PC-3 (cell line): ENCODE measurements around the gene SORL1. TPM values are rescaled to one million over a fixed set of nuclear protein-coding genes. Genes with fewer than 3 reads are reported as not detected.

ENCODE experiments used
- ATAC-seq: fragments of 200-7000 bp; cut with Tn5 transposase; 2 replicates; pipeline ENCODE4 v1.9.1; 2020; ENCODE audit warnings: mild to moderate bottlenecking, moderate library complexity
- BruUV-seq: library from RNA; stranded (reverse); fragments of 400-500 nt; replicated peaks from 2 replicates; lab custom pipeline; 2021; lab: Mats Ljungman, UMichigan
- CTCF ChIA-PET: fragments of 300-600 bp; sonication (Branson Sonifier 250); formaldehyde crosslinking; loops from one replicate; lab custom pipeline; 2022; ENCODE audit warnings: antibody characterized with exemption; lab: Charles Lee
- POLR2A ChIA-PET: fragments of 300-600 bp; sonication (Branson Sonifier 250); formaldehyde crosslinking; loops from one replicate; lab custom pipeline; 2022; ENCODE audit warnings: antibody characterized with exemption; ENCODE audit not compliant: unreplicated experiment; lab: Charles Lee
- DNase-seq: peaks from one replicate; pipeline ENCODE4 v3.0.0-alpha.2; 2015
- H2AFZ ChIP-seq: fragments of 300-600 bp; sonication (generic); 2 replicates; pipeline ENCODE4 v1.6.0; 2016; ENCODE audit warnings: antibody characterized with exemption, low read length
- H3F3A ChIP-seq: fragments of 300-600 bp; sonication (generic); one replicate; pipeline ENCODE4 v1.6.0; 2017; ENCODE audit warnings: antibody characterized with exemption, low read length, control low read depth, mild to moderate bottlenecking; ENCODE audit not compliant: unreplicated experiment
- H3K27ac ChIP-seq: fragments of 300-600 bp; sonication (generic); 2 replicates; pipeline ENCODE4 v1.5.1; 2016; ENCODE audit warnings: mild to moderate bottlenecking, low read length
- H3K27me3 ChIP-seq: fragments of 300-600 bp; sonication (generic); 2 replicates; pipeline ENCODE4 v1.6.1; 2016; ENCODE audit warnings: low read length, mixed read lengths
- H3K36me3 ChIP-seq: fragments of 300-600 bp; sonication (generic); 2 replicates; pipeline ENCODE4 v1.6.1; 2016; ENCODE audit warnings: low read depth, mixed run types, low read length, mixed read lengths
- H3K4me1 ChIP-seq: fragments of 300-600 bp; sonication (generic); 2 replicates; pipeline ENCODE4 v1.5.1; 2016; ENCODE audit warnings: low read length; ENCODE audit not compliant: insufficient read depth
- H3K4me2 ChIP-seq: fragments of 300-600 bp; sonication (generic); 2 replicates; pipeline ENCODE4 v1.6.0; 2016; ENCODE audit warnings: low read length
- H3K4me3 ChIP-seq: fragments of 300-600 bp; sonication (generic); 2 replicates; pipeline ENCODE4 v1.5.1; 2016; ENCODE audit warnings: mild to moderate bottlenecking, low read length, mixed read lengths
- H3K79me2 ChIP-seq: fragments of 300-600 bp; sonication (generic); 2 replicates; pipeline ENCODE4 v1.6.1; 2017; ENCODE audit warnings: low read length, mixed read lengths
- H3K9ac ChIP-seq: fragments of 300-600 bp; sonication (generic); 2 replicates; pipeline ENCODE4 v1.6.0; 2016; ENCODE audit warnings: mild to moderate bottlenecking, low read length
- H3K9me2 ChIP-seq: fragments of 300-600 bp; sonication (generic); replicated peaks from 2 replicates; pipeline ENCODE4 v1.6.1; 2016; ENCODE audit warnings: mixed run types, low read length, mixed read lengths
- H3K9me3 ChIP-seq: fragments of 300-600 bp; sonication (generic); 2 replicates; pipeline ENCODE4 v1.6.1; 2016; ENCODE audit warnings: low read length, mixed read lengths
- H4K20me1 ChIP-seq: fragments of 300-600 bp; sonication (generic); 2 replicates; pipeline ENCODE4 v1.6.1; 2016; ENCODE audit warnings: low read length, mixed read lengths
- CTCF ChIP-seq: fragments of 300-600 bp; sonication (generic); conservative IDR thresholded peaks from 2 replicates; pipeline ENCODE4 v1.5.1; 2017; ENCODE audit warnings: antibody characterized with exemption, low read depth, mild to moderate bottlenecking, low read length
- EZH2 ChIP-seq: fragments of 300-600 bp; sonication (generic); IDR thresholded peaks from one replicate; pipeline ENCODE4 v1.6.1; 2017; ENCODE audit warnings: antibody characterized with exemption, mild to moderate bottlenecking, low read length; ENCODE audit not compliant: unreplicated experiment
- EZH2phosphoT487 ChIP-seq: fragments of 300-600 bp; sonication (generic); IDR thresholded peaks from 2 replicates; pipeline ENCODE4 v1.6.1; 2018; ENCODE audit warnings: mild to moderate bottlenecking, antibody characterized with exemption, low read length, borderline replicate concordance
- intact Hi-C: fragments of 100-400 bp; cut with micrococcal nuclease; formaldehyde crosslinking; loops from 2 replicates; pipeline ENCODE4 v1.9.0; 2023
- total RNA-seq: library from RNA; depleted of rRNA; stranded (reverse); fragments of >200 nt; gene quantifications from 2 replicates; pipeline ENCODE4 v1.2.3, GENCODE V29; 2014

The SORL1 gene
- total RNA-seq, 1 experiment from 2014 or later, result 53.7 TPM

DNA sequence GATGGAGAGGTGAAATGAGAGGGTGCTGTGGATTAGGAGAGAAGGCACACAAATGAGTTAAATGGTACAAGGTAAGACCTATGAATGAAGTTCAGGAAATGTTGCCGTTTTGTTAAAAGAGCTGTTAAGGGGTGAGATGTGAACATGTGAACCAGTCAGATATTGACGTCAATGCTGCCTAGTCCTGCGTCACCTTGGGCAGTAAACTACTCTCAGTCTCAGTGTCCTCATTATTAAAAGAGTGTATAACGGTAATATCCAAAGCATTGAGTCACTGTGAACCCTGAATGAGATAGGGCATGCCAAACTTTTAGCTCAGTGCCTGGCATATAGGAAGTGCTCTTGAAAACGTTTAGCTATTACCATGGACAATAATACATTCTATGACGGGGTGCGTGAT is 33.1 kb downstream of the SORL1 start:
- CTCF ChIA-PET, result no interaction called here
- intact Hi-C loops, result no loop called here
- TF ChIP-seq CTCF (no peak), EZH2 (no peak), EZH2phosphoT487 (no peak)
- Histone ChIP-seq H3K27ac (no peak overlapping the region), H4K20me1 (no peaks in the 10 kb centered on the region), H3K9me2 (no peaks in the 10 kb centered on the region), H3K4me3 (no peak overlapping the region), H3K4me1 (peaks cover 13% of the 10 kb centered on the region), H3K9me3 (no peaks in the 10 kb centered on the region), H3K9ac (no peak overlapping the region), H3K4me2 (no peak overlapping the region), H3K27me3 (no peaks in the 10 kb centered on the region), H3F3A (no peaks in the 10 kb centered on the region), H3K79me2 (no peaks in the 10 kb centered on the region), H3K36me3 (0 out of 2 replicates have a peak, but pooled peaks cover 2% of the 10 kb centered on the region), H2AFZ (no peak overlapping the region)
- POLR2A ChIA-PET, result no interaction called here
- ATAC-seq, result no peak
- DNase-seq, result no peak
- no TSS peak for BruUV-seq

DNA sequence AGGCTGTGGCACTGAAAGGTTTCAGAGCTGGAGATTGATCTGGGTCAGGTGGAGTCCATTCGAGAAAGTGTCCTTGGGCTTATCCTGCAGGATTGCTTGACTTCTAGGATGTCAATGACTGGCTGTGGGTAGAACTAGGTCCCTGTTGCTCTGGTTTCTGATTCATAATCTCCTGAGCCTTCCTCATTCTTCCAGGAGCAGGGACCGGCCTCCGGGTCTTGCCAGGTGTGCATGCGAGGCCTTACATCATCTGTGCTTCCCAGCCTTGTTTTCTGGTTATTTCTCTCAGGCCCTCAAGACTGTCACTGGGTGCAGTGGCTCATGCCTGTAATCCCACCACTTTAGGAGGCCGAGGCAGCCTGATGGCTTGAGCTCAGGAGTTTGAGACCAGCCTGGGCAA is 33.9 kb downstream of the SORL1 start:
- intact Hi-C loops, result no loop called here
- H3K9ac ChIP-seq, result no peak overlapping the region
- no peak overlapping the region for H3K4me3 ChIP-seq
- no peaks in the 10 kb centered on the region for H3K79me2 ChIP-seq
- DNase-seq (no peak), ATAC-seq (no peak)
- H3K9me3 ChIP-seq, result no peaks in the 10 kb centered on the region
- H3K9me2 ChIP-seq, result no peaks in the 10 kb centered on the region
- no peaks in the 10 kb centered on the region for H3K27me3 ChIP-seq
- CTCF ChIA-PET, result interaction anchor here (0.6 kb wide), 1 partner anchor 35 kb away, joined by 4 read pairs; no protein-coding TSS in a partner anchor
- BruUV-seq, result no TSS peak
- H4K20me1 ChIP-seq, result no peaks in the 10 kb centered on the region
- no peaks in the 10 kb centered on the region for H3F3A ChIP-seq
- H3K4me2 ChIP-seq, result no peak overlapping the region
- no peak overlapping the region for H2AFZ ChIP-seq
- POLR2A ChIA-PET, result no interaction called here
- TF ChIP-seq EZH2phosphoT487, result no peak
- no peak for TF ChIP-seq EZH2
- no peak for TF ChIP-seq CTCF
- no peak overlapping the region for H3K27ac ChIP-seq
- 0 out of 2 replicates have a peak, but pooled peaks cover 2% of the 10 kb centered on the region for H3K36me3 ChIP-seq
- peaks cover 13% of the 10 kb centered on the region for H3K4me1 ChIP-seq

DNA sequence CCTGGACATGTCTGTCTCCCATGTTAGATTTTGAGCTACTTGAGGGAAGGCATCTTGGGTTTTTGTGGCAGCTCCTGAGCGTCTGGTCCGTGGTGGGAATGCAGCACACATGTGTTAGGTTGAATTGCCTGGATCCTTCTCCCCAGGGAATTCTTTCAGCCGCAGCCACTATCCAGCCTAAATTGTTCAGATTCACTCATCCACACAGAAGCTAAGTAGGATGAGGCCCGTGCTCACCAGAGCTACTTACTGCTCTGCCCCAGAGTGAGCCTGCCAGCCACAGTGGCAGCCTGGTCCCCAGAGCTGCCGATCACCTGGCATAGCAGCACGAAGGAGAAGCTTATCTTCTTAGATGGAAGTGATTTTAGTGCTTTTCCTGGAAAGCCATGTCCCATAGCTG is 35.1 kb downstream of the SORL1 start:
- 0 out of 2 replicates have a peak, but pooled peaks cover 2% of the 10 kb centered on the region for H3K36me3 ChIP-seq
- H3F3A ChIP-seq, result no peaks in the 10 kb centered on the region
- H3K9me3 ChIP-seq, result no peaks in the 10 kb centered on the region
- CTCF ChIA-PET, result no interaction called here
- H3K27me3 ChIP-seq, result no peaks in the 10 kb centered on the region
- intact Hi-C loops, result no loop called here
- no peak overlapping the region for H3K9ac ChIP-seq
- ATAC-seq, result no peak
- H3K4me2 ChIP-seq, result no peak overlapping the region
- H3K4me1 ChIP-seq, result peaks cover 13% of the 10 kb centered on the region
- POLR2A ChIA-PET, result no interaction called here
- TF ChIP-seq CTCF, result no peak
- TF ChIP-seq EZH2phosphoT487, result no peak
- no peak for TF ChIP-seq EZH2
- no peak overlapping the region for H3K27ac ChIP-seq
- no peak for DNase-seq
- H3K9me2 ChIP-seq, result no peaks in the 10 kb centered on the region
- no peaks in the 10 kb centered on the region for H3K79me2 ChIP-seq
- no peak overlapping the region for H3K4me3 ChIP-seq
- no TSS peak for BruUV-seq
- no peaks in the 10 kb centered on the region for H4K20me1 ChIP-seq
- no peak overlapping the region for H2AFZ ChIP-seq
